NCI-H510A treated with DMSO at 0.1 percent for 48 hours (cell line): Measurements from ENCODE around the gene BCORL1.
A peak's percentile ranks its signal among the peaks of the same experiment; 100 is the strongest.

Source experiments
- DNase-seq: peaks from one replicate; lab custom pipeline; 2025; lab: John Stamatoyannopoulos, UW

Gene BCORL1

DNA sequence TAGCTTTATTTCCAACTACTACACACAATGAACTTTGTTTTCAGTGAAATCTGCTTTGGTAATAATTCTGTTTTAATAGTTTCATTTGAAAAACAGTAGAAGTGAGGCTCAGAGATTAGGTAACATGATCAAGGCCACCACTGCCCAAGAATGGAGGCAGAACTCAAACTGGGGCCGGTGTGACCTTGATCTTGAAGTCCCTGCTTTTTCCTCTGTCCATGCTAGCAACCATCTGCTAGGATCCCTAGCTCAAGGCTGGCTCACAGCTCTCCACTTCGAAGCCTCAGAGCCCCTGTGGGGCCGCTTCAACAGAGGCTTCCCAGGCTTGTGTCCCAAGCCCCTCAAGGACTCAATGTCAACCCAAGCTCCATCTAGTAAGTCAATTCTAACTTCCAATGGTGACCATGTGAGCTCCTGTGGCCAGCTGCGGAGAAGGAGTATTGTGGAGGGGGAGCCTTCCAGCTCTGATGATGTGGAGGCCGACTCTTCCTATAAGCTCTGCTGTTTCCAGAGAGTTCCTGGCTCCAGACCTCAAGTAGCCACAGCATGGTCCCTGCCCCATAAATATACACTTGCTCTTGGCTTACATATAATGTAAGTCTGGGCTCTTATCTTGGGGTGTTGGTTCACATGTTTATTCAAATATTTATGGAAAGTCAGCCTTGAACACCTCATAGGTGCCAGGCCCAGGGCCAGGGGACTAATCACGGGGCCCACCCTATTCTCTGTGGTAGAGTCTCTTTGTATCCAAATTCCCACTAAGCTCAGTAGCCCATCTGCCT lies 113.0 kb downstream of the BCORL1 start:
- DNase-seq, result no peak

DNA sequence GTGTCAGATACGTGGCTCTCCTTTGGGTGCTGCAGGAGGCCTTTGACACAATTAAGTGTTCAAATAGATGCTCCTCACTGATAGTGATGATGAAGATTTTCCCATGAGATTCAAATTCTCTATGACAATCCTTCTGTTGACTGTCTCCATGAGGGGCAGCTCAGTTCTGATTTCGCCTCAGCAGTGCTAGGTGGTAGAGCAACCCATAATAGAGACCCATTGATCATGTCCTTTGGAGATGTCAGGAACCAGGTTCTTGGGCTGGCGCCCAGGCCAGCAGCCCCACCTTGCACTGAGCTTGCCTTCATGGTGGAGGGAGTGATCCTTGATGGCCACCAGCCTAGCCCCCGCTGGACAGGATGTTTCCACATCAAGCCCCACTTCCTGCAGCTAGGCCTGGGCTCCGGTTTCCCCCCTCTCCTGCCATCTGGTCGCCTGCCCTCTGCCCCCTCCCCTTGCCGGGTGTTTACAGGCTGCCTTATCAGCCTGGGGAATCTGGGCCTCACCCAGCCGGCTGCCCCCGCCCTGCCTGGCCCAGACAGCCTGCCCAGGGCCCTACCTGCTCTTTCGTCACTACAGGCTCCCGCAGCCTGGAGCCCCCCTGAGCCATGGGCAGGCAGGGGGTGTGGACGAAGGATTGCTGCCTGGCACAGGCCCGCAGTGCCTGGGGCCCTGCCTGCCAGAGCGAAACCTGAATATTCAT lies 115.2 kb downstream of the BCORL1 start:
- peak; percentile 53 for DNase-seq

DNA sequence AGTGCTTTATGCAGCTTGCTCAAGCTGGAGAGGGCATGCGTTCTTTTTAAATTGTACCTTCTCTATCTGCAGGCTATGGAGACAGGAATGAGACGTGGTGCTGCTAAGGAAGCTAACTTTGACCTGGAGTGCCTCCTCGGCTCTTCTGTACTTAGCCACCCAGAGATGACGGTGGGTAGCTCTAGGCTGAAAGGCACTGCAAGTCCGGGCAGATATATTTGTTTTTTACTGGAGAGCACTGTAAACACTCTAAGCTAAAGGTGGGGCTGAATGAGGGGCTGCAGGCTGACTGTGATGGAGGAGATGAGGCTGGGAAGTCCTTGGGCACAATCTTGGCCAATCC lies 115.7 kb downstream of the BCORL1 start:
- peak; percentile 53 for DNase-seq

DNA sequence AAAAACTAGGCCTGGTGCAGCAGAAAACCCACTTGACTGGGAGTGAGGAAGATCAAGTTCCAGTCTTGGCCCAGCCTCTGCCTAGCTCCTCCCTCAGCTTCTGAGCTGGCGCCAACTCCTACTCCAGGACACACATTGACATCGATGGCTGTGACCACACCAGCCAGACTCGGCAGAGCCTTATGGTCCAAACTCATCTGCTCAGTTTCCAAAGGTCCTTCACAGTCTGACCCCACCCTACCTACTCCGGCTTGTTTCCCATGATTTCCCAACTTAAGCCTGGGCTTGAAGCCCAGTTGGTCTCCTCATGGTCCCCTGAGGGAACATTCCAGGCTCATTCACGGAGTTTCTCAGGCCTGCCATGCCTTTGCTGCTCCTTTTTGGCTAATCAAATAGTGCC lies 117.7 kb downstream of the BCORL1 start:
- DNase-seq, result peak; percentile 56

DNA sequence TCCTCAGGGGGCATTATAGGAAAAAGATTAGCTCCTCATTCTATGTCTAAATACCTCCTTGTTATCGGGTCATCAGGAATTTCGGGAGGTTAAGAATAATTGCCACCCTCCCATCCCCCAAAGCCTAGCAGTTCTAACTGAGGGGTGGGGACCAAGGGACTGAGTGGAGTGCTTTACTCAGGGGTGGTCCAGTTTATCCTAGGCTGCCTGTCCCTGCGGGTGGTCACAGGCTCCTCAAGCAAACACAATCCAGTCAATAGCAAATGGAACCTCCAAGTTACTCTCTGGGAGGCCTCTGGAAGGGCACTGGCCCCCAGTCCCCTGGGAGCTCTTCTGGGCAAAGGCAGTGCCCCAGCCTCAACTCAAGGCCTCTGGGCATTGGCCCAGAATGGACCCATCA lies 121.2 kb downstream of the BCORL1 start:
- DNase-seq, result no peak

DNA sequence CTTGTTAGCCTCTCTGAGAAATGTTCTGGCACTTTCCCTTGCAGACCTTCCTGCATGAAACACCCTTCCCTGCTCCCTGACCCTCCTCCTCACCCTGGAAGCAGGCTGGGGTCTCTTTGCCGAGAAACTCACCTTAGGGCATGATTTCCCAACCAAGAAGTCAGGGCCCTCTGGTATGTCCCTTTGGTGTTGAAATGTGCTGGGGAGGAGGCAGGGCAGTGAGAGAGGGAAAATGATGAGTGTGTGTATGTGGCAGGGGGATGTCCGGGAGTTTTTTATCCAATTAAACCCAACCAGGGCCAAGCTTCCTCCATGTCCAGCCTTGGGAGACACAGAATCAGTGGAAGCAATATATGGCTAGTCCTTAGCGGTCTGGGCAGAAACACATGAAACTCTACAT lies 122.8 kb downstream of the BCORL1 start:
- DNase-seq, result no peak

DNA sequence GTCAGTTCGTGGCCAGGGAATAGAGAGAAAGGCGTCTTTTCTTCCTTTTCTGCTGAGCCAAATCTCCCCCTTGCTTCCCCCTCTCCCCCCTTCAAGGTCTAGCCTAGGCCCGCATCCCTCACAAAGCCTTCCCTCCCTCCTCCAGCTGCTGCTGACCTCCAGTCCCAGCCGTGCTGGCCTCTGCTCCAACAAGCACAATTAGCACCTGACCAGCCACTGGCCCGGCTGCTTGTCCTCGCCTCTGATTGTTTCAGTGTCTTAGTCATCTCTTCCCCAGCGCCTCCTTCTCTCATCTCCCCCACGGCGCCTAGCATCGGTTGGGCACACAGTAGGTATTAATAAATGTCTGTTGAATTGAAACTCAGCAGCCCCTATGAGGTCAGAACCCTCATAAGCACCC lies 123.6 kb downstream of the BCORL1 start:
- no peak for DNase-seq
